Measurements from ENCODE around the gene MEX3D.

Gene MEX3D

GRCh38 chr19:1585243-1585580 lies 17.1 kb upstream of the MEX3D start:
- no peak overlapping the region for H3K4me3 ChIP-seq (ENCODE audit: severe bottlenecking)
- TF ChIP-seq CTCF (IDR thresholded peaks at IDR 0.05; ENCODE audit: poor library complexity, severe bottlenecking) = no peak
- no peaks in the 10 kb centered on the region for H3K9me3 ChIP-seq (ENCODE audit: severe bottlenecking)
- H3K36me3 ChIP-seq (ENCODE audit: low read depth) = peaks cover 39% of the 10 kb centered on the region
- DNase-seq (ENCODE audit: low spot score) (no peak), ATAC-seq (ENCODE audit: low read depth) (no peak)
- peaks cover 22% of the 10 kb centered on the region for H3K4me1 ChIP-seq (ENCODE audit: insufficient read depth, poor library complexity, severe bottlenecking)
- H3K27me3 ChIP-seq (ENCODE audit: insufficient read depth, poor library complexity, severe bottlenecking) = no peaks in the 10 kb centered on the region
- no peak overlapping the region for H3K27ac ChIP-seq (ENCODE audit: poor library complexity, severe bottlenecking)

GRCh38 chr19:1584500-1585242 lies 16.5 kb upstream of the MEX3D start:
- ATAC-seq (ENCODE audit: low read depth) = no peak
- H3K4me3 ChIP-seq (ENCODE audit: severe bottlenecking) = no peak overlapping the region
- peaks cover 39% of the 10 kb centered on the region for H3K36me3 ChIP-seq (ENCODE audit: low read depth)

GRCh38 chr19:1582201-1582600 lies 14.1 kb upstream of the MEX3D start:
- no peaks in the 10 kb centered on the region for H3K27me3 ChIP-seq (ENCODE audit: insufficient read depth, poor library complexity, severe bottlenecking)
- DNase-seq (ENCODE audit: low spot score) (no peak), ATAC-seq (ENCODE audit: low read depth) (no peak)
- H3K27ac ChIP-seq (ENCODE audit: poor library complexity, severe bottlenecking) = no peak overlapping the region
- no peaks in the 10 kb centered on the region for H3K9me3 ChIP-seq (ENCODE audit: severe bottlenecking)
- H3K4me1 ChIP-seq (ENCODE audit: insufficient read depth, poor library complexity, severe bottlenecking) = no peaks in the 10 kb centered on the region
- TF ChIP-seq CTCF (IDR thresholded peaks at IDR 0.05; ENCODE audit: poor library complexity, severe bottlenecking) = no peak
- H3K36me3 ChIP-seq (ENCODE audit: low read depth) = peaks cover 45% of the 10 kb centered on the region
- no peak overlapping the region for H3K4me3 ChIP-seq (ENCODE audit: severe bottlenecking)

More at GRCh38 chr19:1584500-1585242, 16.5 kb upstream of the MEX3D start:
- H3K4me1 ChIP-seq (ENCODE audit: insufficient read depth, poor library complexity, severe bottlenecking) = peaks cover 17% of the 10 kb centered on the region
- H3K27ac ChIP-seq (ENCODE audit: poor library complexity, severe bottlenecking) = no peak overlapping the region
- DNase-seq (ENCODE audit: low spot score) = no peak
- no peak for TF ChIP-seq CTCF (IDR thresholded peaks at IDR 0.05; ENCODE audit: poor library complexity, severe bottlenecking)
- H3K27me3 ChIP-seq (ENCODE audit: insufficient read depth, poor library complexity, severe bottlenecking) = no peaks in the 10 kb centered on the region
- no peaks in the 10 kb centered on the region for H3K9me3 ChIP-seq (ENCODE audit: severe bottlenecking)

GRCh38 chr19:1580957-1581356 lies 12.8 kb upstream of the MEX3D start:
- no peak for ATAC-seq (ENCODE audit: low read depth)
- Histone ChIP-seq H3K9me3 (ENCODE audit: severe bottlenecking) (no peaks in the 10 kb centered on the region), H3K27ac (ENCODE audit: poor library complexity, severe bottlenecking) (no peak overlapping the region)

More at GRCh38 chr19:1580957-1581356, 12.8 kb upstream of the MEX3D start:
- no peak overlapping the region for H3K4me3 ChIP-seq (ENCODE audit: severe bottlenecking)
- TF ChIP-seq CTCF (IDR thresholded peaks at IDR 0.05; ENCODE audit: poor library complexity, severe bottlenecking) = no peak
- H3K36me3 ChIP-seq (ENCODE audit: low read depth) = peaks cover 43% of the 10 kb centered on the region
- H3K4me1 ChIP-seq (ENCODE audit: insufficient read depth, poor library complexity, severe bottlenecking) = no peaks in the 10 kb centered on the region
- H3K27me3 ChIP-seq (ENCODE audit: insufficient read depth, poor library complexity, severe bottlenecking) = no peaks in the 10 kb centered on the region
- DNase-seq (ENCODE audit: low spot score) = no peak
